Suppressor macrophage treated with lipopolysaccharide for 4 hours (primary cell): Measurements from ENCODE around the gene SUCLG1.
"Not testable (repeated sequence)": the region's sequence is repeated elsewhere in the genome, so short reads cannot be mapped to it uniquely, and the experiment has no call there.

ENCODE experiments used
- DNase-seq: peaks from one replicate; pipeline ENCODE4 v3.0.0-alpha.2; 2020

SUCLG1 gene

GRCh38 chr2:84459018-84459943 is at the start of gene SUCLG1:
SUCLG1 (minus strand) TSS chr2:84459280; CDS start chr2:84459269, 11 bp downstream.
- peak; percentile 92 for DNase-seq

- DNase-seq, result no peak
Measured at GRCh38 chr2:84498150-84498799, 39.2 kb upstream of the SUCLG1 start.

- DNase-seq, result no peak
Measured at GRCh38 chr2:84497285-84497684, 38.2 kb upstream of the SUCLG1 start.

GRCh38 chr2:84496386-84496785 is 37.3 kb upstream of the SUCLG1 start:
- no peak for DNase-seq

GRCh38 chr2:84495539-84496146 is 36.6 kb upstream of the SUCLG1 start:
- DNase-seq, result peak; percentile 61

GRCh38 chr2:84494070-84494469 is 35.0 kb upstream of the SUCLG1 start:
- DNase-seq, result no peak

- DNase-seq, result no peak
Measured at GRCh38 chr2:84493514-84493913, 34.4 kb upstream of the SUCLG1 start.

- no peak for DNase-seq
Measured at GRCh38 chr2:84492571-84492970, 33.5 kb upstream of the SUCLG1 start.

GRCh38 chr2:84491741-84492140 is 32.7 kb upstream of the SUCLG1 start:
- DNase-seq, result no peak

- DNase-seq, result no peak
Measured at GRCh38 chr2:84491256-84491655, 32.2 kb upstream of the SUCLG1 start.

GRCh38 chr2:84487298-84487996 is 28.4 kb upstream of the SUCLG1 start:
- no peak for DNase-seq

- no peak for DNase-seq
Measured at GRCh38 chr2:84486441-84487115, 27.5 kb upstream of the SUCLG1 start.

GRCh38 chr2:84483320-84483719 is 24.2 kb upstream of the SUCLG1 start:
- DNase-seq, result no peak

- no peak for DNase-seq
Measured at GRCh38 chr2:84482603-84483002, 23.5 kb upstream of the SUCLG1 start.

GRCh38 chr2:84481702-84482101 is 22.6 kb upstream of the SUCLG1 start:
- DNase-seq, result no peak

- no peak for DNase-seq
Measured at GRCh38 chr2:84478867-84479266, 19.8 kb upstream of the SUCLG1 start.

GRCh38 chr2:84477886-84478285 is 18.8 kb upstream of the SUCLG1 start:
- no peak for DNase-seq

GRCh38 chr2:84474176-84474575 is 15.1 kb upstream of the SUCLG1 start:
- DNase-seq, result no peak

GRCh38 chr2:84472856-84473565 is 13.9 kb upstream of the SUCLG1 start:
- DNase-seq, result no peak

GRCh38 chr2:84472423-84472822 is 13.3 kb upstream of the SUCLG1 start:
- DNase-seq, result not testable (repeated sequence)

- no peak for DNase-seq
Measured at GRCh38 chr2:84467389-84467788, 8.3 kb upstream of the SUCLG1 start.

- DNase-seq, result no peak
Measured at GRCh38 chr2:84461310-84461709, 2.2 kb upstream of the SUCLG1 start.
